Fibroblast of lung (primary cell): ENCODE results near the gene SCML2.

Experiments
- CTCF ChIP-seq, 2 donors: IDR thresholded peaks in 1 of 2; conservative IDR thresholded peaks in 1 of 2; 1 replicate in 1 of 2; 2 replicates in 1 of 2; pipeline ENCODE4 v1.5.1; 2011 to 2012; ENCODE audit warnings: low read length in 2 of 2, control low read depth in 1 of 2, inconsistent platforms in 1 of 2, low read depth in 1 of 2, mild to moderate bottlenecking in 1 of 2
- EZH2 ChIP-seq: IDR thresholded peaks from 2 replicates; pipeline ENCODE4 v1.5.1; 2012; ENCODE audit warnings: low read length, control low read depth, mild to moderate bottlenecking; ENCODE audit errors: missing control alignments

- TF ChIP-seq EZH2 (no peak), CTCF (conservative IDR thresholded peaks at IDR 0.05 in 1 of 2, IDR thresholded peaks at IDR 0.05 in 1 of 2; ENCODE audit: low read depth in 1 of 2, low read length in 2 of 2) (no peak)
These were observed 147.8 kb downstream of the SCML2 start for GRCh38 chrX:18206657-18207056.
